Measurements from ENCODE around the gene TMEM132D. TPM values are rescaled to one million over a fixed set of nuclear protein-coding genes. Genes with fewer than 3 reads are reported as not detected.
A peak's percentile ranks its signal among the peaks of the same experiment; 100 is the strongest.

The TMEM132D gene
- total RNA-seq, 1 donor from 2014 or later = 15.2 TPM

DNA sequence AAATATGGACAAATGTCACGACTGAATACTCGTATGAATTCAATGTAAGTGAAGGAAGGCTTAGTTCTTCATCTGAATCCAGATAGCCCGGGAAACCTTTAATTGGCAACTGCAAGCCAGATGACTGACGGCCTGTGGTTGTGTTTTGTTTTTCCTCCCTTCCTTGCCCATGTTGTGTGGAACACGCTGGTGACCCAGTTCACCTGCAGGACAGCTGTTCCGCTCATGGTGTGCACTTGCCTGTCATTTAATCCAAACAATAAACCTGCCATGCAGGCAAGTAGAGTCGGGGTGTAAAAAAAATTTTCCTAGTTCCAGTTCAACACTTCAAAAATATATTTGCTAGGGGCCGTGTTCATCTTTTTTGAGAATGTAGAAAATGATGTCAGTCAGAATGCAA, 88.0 kb downstream of the TMEM132D start:
- DNase-seq (ENCODE audit: extremely low spot score, unreplicated experiment) = no peak
- H3K9me3 Mint-ChIP-seq (ENCODE audit: unreplicated experiment) = no peaks in the 10 kb centered on the region
- H3K27me3 Mint-ChIP-seq (ENCODE audit: unreplicated experiment) = no peaks in the 10 kb centered on the region
- H3K4me3 Mint-ChIP-seq (ENCODE audit: unreplicated experiment) = no peak overlapping the region
- H3K4me1 Mint-ChIP-seq (ENCODE audit: unreplicated experiment) = no peaks in the 10 kb centered on the region
- no peak for TF ChIP-seq CTCF (IDR thresholded peaks at IDR 0.05)
- no peak overlapping the region for H3K27ac Mint-ChIP-seq (ENCODE audit: unreplicated experiment)
- H3K36me3 Mint-ChIP-seq (ENCODE audit: unreplicated experiment) = peaks cover 1% of the 10 kb centered on the region

GRCh38 chr12:129811963-129812362, 91.9 kb downstream of the TMEM132D start:
- no peak overlapping the region for H3K27ac Mint-ChIP-seq (ENCODE audit: unreplicated experiment)

GRCh38 chr12:129807136-129807535, 96.7 kb downstream of the TMEM132D start:
- TF ChIP-seq CTCF (IDR thresholded peaks at IDR 0.05) = no peak
- no peak overlapping the region for H3K4me3 Mint-ChIP-seq (ENCODE audit: unreplicated experiment)
- H3K36me3 Mint-ChIP-seq (ENCODE audit: unreplicated experiment) = no peaks in the 10 kb centered on the region
- peaks cover 6% of the 10 kb centered on the region for H3K9me3 Mint-ChIP-seq (ENCODE audit: unreplicated experiment)
- DNase-seq (ENCODE audit: extremely low spot score, unreplicated experiment) = peak; percentile 64
- peaks cover 12% of the 10 kb centered on the region for H3K4me1 Mint-ChIP-seq (ENCODE audit: unreplicated experiment)
- H3K27ac Mint-ChIP-seq (ENCODE audit: unreplicated experiment) = no peak overlapping the region
- H3K27me3 Mint-ChIP-seq (ENCODE audit: unreplicated experiment) = no peaks in the 10 kb centered on the region

More at GRCh38 chr12:129811963-129812362, 91.9 kb downstream of the TMEM132D start:
- Mint-ChIP-seq H3K4me3 (ENCODE audit: unreplicated experiment) (no peak overlapping the region), H3K4me1 (ENCODE audit: unreplicated experiment) (peaks cover 12% of the 10 kb centered on the region), H3K27me3 (ENCODE audit: unreplicated experiment) (no peaks in the 10 kb centered on the region), H3K9me3 (ENCODE audit: unreplicated experiment) (peaks cover 6% of the 10 kb centered on the region), H3K36me3 (ENCODE audit: unreplicated experiment) (peaks cover 1% of the 10 kb centered on the region)
- TF ChIP-seq CTCF (IDR thresholded peaks at IDR 0.05) = no peak
- no peak for DNase-seq (ENCODE audit: extremely low spot score, unreplicated experiment)

DNA sequence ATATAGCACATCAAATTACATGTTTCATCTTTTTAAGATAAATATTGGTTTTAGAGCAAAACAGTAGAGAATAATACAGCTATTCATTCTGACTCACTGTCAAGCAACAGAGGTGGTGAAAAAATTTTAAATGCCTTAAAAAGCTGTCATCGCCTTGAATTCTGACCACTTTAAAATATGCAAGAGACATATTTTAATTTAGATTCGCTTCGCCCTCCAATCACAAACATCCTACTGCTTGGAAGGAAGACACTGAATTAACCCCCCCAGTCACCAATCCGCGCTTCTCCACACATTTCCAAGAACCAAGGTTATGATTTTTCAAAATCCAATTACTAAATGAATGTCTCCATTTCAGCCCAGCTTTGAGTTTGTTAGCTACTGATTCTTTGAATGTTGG, 112.4 kb downstream of the TMEM132D start:
- no peak for TF ChIP-seq CTCF (IDR thresholded peaks at IDR 0.05)
- no peaks in the 10 kb centered on the region for H3K27me3 Mint-ChIP-seq (ENCODE audit: unreplicated experiment)
- H3K36me3 Mint-ChIP-seq (ENCODE audit: unreplicated experiment) = no peaks in the 10 kb centered on the region
- H3K9me3 Mint-ChIP-seq (ENCODE audit: unreplicated experiment) = peaks cover 13% of the 10 kb centered on the region
- peak overlapping the region; percentile 64 for H3K27ac Mint-ChIP-seq (ENCODE audit: unreplicated experiment)
- peaks cover 31% of the 10 kb centered on the region for H3K4me1 Mint-ChIP-seq (ENCODE audit: unreplicated experiment)
- no peak overlapping the region for H3K4me3 Mint-ChIP-seq (ENCODE audit: unreplicated experiment)
- no peak for DNase-seq (ENCODE audit: extremely low spot score, unreplicated experiment)

DNA sequence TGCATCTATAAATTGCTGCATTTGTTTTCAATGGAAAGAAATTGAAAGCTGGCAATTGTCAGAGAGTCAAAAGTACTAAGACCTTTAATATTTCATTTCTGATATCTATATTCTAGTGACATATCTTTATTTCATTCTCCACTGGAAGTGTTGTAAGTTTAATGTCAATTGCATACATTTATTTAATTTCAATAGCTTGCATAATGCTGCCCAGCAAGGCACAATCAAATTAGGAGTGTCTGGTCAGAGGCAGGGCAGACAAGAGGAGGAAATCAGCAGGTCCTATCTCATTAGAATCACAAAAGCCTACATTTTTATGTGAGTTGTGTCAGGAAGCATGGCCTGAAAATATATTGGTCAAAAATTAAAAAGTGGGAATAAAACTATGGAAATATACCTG, 112.9 kb downstream of the TMEM132D start:
- Mint-ChIP-seq H3K9me3 (ENCODE audit: unreplicated experiment) (peaks cover 13% of the 10 kb centered on the region), H3K36me3 (ENCODE audit: unreplicated experiment) (no peaks in the 10 kb centered on the region), H3K4me1 (ENCODE audit: unreplicated experiment) (peaks cover 31% of the 10 kb centered on the region), H3K4me3 (ENCODE audit: unreplicated experiment) (no peak overlapping the region), H3K27me3 (ENCODE audit: unreplicated experiment) (no peaks in the 10 kb centered on the region), H3K27ac (ENCODE audit: unreplicated experiment) (peak overlapping the region; percentile 33)
- no peak for TF ChIP-seq CTCF (IDR thresholded peaks at IDR 0.05)
- no peak for DNase-seq (ENCODE audit: extremely low spot score, unreplicated experiment)
